GM18498 (cell line): ENCODE results near the gene KCTD20.

Experiments used
- ATAC-seq: cut with Tn5 transposase; IDR thresholded peaks from one replicate; pipeline ENCODE4 v1.9.1; 2021; ENCODE audit warnings: mild to moderate bottlenecking, moderate library complexity; ENCODE audit not compliant: unreplicated experiment

KCTD20 gene

DNA sequence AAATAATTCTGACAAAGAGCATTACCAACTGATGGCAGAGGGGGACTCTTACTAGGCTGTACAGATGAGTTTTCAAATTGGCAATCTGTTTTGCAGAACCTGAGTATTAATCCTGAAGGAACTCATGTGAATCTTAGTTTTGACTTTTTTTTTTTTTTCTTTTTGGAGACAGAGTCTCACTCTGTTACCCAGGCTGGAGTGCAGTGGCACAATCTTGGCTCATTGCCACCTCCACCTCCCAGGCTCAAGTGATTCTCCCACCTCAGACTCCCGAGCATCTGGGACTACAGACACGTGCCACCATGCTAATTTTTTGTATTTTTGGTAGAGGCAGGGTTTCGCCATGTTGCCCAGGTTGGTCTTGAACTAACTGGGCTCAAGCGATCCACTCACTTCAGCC is 49.3 kb downstream of the KCTD20 start:
- ATAC-seq: no peak

DNA sequence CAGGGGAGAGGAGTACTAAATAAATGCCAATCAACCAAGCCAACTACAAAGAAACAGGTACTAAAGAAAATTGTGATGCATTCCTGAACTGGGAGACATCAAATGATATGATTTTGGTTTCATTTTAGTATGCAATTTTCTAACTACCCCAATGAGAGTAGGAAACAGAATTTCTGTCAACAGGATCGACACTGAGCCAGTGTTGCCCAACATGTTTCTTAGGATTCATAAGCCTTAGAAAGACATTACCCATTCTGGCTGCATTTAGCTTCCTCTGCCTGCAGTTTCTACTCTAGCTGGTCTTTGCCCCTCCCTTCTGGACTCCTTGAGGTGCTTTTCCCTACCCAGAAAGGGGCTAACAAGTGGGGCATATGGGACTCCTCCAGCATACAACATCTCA is 49.8 kb downstream of the KCTD20 start:
- ATAC-seq: no peak

DNA sequence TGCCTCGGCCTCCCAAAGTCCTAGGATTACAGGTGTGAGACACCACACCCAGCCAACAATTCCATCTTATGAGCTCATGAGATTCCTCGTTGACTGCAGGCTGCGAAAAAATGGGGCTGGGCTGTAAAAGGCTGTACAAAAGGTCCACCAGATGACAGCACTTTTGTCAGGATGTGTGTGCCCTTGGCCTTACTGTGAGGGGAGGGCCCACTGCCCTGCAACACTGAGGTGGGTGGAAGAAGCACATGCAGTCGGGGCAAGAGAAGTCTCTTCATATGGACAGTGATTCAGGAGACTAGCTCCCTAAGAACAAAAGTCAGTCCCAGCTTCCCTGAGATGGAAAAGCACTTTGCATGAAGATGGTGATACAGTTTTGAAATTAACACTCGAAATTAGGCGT is 50.5 kb downstream of the KCTD20 start:
- ATAC-seq: no peak

DNA sequence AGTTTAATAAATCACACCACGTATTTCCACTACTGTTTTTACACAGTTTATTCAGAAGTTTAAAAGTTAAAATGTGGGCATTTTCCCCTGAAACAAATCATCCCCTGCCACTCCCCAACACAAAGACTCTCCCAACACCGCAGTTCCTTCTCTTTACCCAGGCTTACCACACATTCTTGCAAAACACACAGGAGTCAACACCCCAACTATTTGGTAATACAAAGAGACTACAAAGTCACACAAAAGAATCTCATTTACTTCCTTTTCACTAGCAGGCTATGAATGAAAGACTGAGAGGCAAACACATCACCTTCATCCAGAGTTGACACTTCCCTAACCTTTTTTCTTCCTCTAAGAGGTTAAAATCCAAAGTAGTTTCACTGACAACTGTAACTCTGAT is 51.1 kb downstream of the KCTD20 start:
- ATAC-seq: no peak

DNA sequence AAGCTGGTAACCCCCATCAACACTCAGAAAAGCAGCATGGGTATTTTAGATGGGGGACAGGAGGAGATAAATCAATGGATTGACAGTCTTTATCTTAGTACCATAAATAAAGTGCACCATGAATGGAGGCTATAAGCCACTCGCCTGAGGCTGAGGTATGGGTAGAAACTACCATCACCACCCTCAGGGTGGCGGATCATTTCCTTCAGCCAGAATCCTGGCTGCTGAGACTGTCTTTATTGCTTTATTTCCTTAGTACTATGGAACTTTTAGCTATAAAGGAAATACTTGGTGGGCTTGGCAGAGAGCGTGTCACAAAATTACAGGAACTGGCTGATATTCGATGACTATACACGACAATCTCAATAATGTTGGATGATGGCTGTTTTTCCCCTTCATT is 52.3 kb downstream of the KCTD20 start:
- ATAC-seq: no peak

DNA sequence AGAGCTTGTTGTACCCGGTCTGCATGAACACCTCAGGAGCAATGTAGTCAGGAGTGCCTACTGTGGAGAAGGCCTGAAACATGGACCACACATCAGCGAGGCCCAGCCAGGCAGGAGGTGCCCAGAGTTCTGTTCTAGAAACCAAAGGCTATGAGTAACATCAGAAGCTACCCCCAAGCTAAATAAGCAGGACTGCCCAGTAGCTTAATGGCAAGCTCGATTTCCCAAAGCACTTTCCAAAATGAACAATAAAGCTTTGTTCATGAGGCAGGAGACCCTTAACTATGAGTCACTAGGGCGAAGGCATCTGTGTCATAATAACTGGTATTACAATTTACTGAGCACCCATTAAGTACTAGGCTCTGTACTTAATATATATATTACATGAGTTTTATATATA is 57.1 kb downstream of the KCTD20 start:
- no peak for ATAC-seq

GRCh38 chr6:36501686-36502085 is 58.9 kb downstream of the KCTD20 start:
- no peak for ATAC-seq

DNA sequence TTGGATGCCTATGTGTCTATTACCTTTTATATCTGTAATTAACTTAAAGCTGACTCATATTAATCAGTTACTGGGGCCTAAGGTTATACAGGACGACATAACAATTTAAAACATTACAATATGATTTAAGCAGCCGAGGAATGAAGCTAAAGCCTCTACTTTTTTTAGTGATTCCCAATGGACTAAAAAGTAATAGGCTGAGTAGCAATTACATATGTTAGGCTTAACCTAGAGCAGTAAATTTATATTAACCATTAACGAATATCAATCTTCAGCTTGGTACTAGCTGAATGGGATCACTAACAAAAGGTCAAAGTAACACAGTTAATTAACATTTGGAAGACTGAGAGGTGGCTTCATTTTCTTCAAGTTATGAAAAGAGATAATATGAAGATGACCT is 61.4 kb downstream of the KCTD20 start:
- no peak for ATAC-seq

DNA sequence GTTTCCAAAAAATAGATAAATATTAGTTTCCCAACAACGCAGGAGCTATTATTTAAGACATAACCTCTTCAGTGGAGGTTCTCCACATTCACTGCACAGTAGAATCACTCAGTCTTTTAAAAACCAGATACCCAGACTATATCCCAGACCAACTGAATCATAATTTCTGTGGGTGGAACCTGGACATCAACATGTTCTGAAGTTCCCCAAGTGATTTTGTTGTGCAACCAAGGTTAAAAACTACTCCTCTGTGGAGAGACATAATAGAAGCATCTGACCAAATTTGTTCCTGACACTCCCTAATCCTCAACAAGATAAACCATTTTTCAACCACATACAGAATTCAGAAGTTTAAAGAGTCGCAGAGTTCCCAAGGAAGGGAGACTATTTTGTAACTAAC is 62.2 kb downstream of the KCTD20 start:
- ATAC-seq: no peak

GRCh38 chr6:36505744-36506534 is 63.1 kb downstream of the KCTD20 start:
- no peak for ATAC-seq

DNA sequence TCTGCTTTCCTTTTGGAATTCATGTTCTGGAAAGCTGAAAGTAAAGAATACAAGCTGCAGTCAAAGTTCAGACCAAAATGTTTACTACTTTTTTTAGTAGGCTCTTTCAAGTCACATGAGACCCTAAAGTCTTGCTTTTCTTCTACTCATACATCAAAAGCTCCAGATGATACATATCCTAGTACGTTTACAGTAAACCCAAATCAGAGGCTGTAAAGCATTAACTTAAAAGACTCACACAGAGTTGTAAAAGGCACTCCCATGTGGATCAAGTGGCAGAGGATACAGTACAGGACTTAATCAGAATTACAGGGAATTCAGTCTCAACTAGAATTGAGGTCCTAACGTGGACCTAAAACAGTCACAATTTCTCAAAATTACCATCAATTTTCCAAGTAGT is 63.8 kb downstream of the KCTD20 start:
- ATAC-seq: no peak

- ATAC-seq: no peak
Measured at GRCh38 chr6:36508532-36508931, 65.7 kb downstream of the KCTD20 start.

DNA sequence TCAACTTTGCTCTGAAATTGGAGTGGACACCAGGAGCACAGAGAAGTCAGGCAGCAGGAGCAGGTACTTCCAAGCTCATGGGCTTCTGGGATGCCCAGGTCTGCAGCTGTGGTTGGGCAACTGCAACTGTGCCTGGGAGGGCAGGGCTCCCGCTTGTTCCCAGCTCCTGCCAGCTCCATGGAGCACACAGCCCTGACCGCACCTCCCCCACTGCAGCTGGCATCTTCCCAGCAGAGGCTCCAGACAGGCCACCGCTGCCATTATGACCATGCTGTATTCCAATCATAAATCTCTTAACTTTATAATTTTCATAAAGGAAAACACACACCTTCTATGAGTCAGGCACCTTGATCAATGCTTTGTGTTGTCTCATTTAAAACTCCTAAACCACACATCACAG is 67.6 kb downstream of the KCTD20 start:
- ATAC-seq: no peak

DNA sequence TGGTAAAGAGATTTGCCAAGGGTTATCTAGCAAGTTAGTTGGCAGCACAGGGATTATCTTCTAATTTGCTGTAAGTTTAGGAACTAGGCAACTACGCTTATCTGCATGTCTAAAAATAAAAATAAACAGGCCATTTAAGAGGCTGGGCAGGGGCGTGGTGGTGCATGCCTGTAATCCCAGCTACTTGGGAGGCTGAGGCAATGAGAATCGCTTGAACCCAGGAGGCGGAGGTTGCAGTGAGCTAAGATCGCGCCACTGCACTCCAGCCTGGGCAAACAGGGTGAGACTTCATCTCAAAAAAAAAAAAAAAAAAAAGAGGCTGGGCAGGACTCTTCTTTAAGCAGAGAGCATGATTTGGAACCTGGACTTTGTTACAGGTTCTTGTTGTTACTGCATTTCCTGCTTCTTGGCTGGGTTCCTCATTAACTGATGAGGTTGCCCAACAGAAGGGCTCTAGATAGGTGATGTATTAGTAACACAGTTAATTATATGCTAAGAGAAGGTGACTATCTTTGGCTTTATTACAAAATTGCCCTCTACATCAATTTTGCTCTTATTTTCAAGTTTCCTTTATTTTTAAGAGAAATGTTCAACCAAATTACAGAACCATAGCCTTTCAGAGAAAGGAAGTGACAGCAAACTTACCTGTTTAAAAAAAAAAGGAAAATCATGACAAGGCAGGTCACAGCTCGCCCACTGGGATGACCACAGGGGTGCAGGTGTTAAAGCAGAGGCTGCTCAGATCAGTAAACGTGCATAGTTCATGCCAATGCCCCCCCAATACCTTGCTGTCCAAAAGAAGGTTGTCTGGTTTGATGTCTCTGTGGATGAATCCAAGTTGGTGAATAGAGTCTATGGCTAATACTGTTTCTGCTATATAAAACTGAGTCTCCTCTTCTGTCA is 72.0 kb downstream of the KCTD20 start:
- ATAC-seq: no peak

DNA sequence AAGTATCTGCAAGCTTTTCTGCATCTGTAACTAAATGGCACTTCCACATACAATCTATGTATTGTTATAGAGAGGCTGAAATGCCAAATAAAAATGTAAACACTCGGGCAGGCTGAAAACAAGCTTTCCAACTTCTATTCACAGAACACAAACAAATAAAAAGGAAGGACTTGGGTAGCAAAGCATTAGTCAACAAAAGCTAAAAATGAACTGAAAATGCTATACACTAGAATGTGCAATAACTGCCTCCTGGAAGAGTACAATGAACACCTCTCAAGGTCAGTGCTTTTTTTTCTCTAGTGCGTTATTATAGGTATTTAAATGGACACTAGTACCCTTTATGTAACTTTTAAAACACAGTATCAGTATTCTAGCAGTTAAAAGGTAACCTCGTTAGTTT is 73.0 kb downstream of the KCTD20 start:
- no peak for ATAC-seq

DNA sequence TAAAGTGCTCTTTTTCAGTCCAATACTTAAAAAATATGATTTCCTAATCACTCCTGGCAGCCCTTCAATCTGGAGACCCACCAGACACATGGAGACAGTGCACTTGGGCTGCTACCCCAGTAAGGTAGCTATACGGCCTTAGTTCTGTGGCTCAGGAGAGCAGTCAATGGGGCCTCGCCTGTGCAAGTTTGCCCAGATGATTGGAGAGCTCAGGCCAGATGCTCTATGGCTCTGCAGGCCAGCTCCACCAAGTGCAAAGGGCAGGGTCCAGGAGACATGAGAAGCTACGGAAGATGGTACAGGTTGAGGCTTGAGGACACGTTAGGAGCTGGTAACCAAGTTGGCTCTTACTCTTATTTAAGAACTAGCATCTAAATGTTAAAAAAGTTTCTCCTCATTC is 73.8 kb downstream of the KCTD20 start:
- no peak for ATAC-seq

DNA sequence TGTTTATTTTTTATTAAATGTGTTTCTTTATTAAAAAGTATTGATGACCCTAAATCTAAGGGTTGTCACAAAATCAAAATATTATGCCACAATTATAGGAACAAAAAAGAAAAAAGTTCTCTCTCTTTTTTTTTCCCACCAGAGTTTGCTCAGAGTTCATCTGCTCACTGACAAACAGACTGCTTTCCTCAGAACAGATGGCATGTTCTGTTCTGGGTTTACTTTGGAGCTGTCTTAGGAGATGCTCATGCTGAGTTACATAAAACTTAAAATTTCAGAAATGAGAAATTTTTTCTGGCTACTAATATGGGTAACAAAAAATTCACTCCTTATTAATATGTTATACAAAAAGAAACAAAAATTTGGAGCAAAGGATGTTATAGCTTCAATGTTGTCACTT is 74.2 kb downstream of the KCTD20 start:
- no peak for ATAC-seq

- ATAC-seq: no peak
Measured at GRCh38 chr6:36517408-36517807, 74.6 kb downstream of the KCTD20 start.

DNA sequence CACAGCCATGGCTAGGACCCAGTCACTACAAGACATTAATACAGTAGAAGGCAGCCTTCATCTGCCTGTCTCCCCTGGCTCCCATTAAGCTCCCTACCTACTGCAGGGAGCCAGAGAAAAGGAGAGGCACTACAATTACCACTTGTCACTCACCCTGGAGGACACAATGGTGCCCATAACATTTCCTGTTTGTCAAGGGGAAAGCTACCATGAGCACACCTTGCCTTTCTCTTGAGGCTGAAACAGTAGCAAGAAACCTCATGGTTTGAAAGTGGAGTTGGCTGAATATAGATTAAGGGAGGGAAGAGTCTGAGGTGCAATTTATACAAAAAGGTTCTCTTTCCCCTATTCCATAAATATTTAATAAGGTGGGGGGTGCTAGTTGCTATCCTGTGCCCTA is 76.6 kb downstream of the KCTD20 start:
- no peak for ATAC-seq

GRCh38 chr6:36523451-36523850 is 80.7 kb downstream of the KCTD20 start:
- no peak for ATAC-seq

GRCh38 chr6:36523936-36524499 is 81.2 kb downstream of the KCTD20 start:
- no peak for ATAC-seq

- ATAC-seq: no peak
Measured at GRCh38 chr6:36524871-36525270, 82.1 kb downstream of the KCTD20 start.
